Measurements from ENCODE around the gene GPS1.

The GPS1 gene

GRCh38 chr17:82092628-82092994 lies 40.9 kb downstream of the GPS1 start:
- DNase-seq, result no peak

- DNase-seq, result no peak
Measured at GRCh38 chr17:82092995-82093751, 41.5 kb downstream of the GPS1 start.

GRCh38 chr17:82094931-82095776 lies 43.5 kb downstream of the GPS1 start:
- no peak for DNase-seq

- DNase-seq, result no peak
Measured at GRCh38 chr17:82095777-82096708, 44.3 kb downstream of the GPS1 start.

GRCh38 chr17:82096709-82097183 lies 45.0 kb downstream of the GPS1 start:
- no peak for DNase-seq

GRCh38 chr17:82097184-82097918 lies 45.7 kb downstream of the GPS1 start:
- DNase-seq, result no peak

GRCh38 chr17:82097919-82098168 lies 46.1 kb downstream of the GPS1 start:
- no peak for DNase-seq

- DNase-seq, result peak; percentile 90
Measured at GRCh38 chr17:82098169-82098938, 46.7 kb downstream of the GPS1 start, which contains the start of gene FASN. FASN (minus strand) TSS chr17:82098236; CDS start chr17:82096445, 1,791 bp downstream.

GRCh38 chr17:82098939-82099763 lies 47.5 kb downstream of the GPS1 start:
- DNase-seq, result no peak

GRCh38 chr17:82100502-82101298 lies 49.0 kb downstream of the GPS1 start:
- no peak for DNase-seq

- no peak for DNase-seq
Measured at GRCh38 chr17:82101301-82101715, 49.6 kb downstream of the GPS1 start.

GRCh38 chr17:82101767-82102679 lies 50.3 kb downstream of the GPS1 start:
- DNase-seq, result peak; percentile 46

GRCh38 chr17:82103553-82104451 lies 52.1 kb downstream of the GPS1 start:
- no peak for DNase-seq

GRCh38 chr17:82104797-82105416 lies 53.2 kb downstream of the GPS1 start:
- no peak for DNase-seq

GRCh38 chr17:82105417-82105881 lies 53.8 kb downstream of the GPS1 start:
- DNase-seq, result no peak

- peak; percentile 73 for DNase-seq
Measured at GRCh38 chr17:82105882-82106687, 54.4 kb downstream of the GPS1 start.

Data from NCI-H2171 treated with DMSO at 0.1 percent for 48 hours (cell line).